Panc1 (cell line): Measurements from ENCODE around the gene LLPH.

Experiments used
- CTCF ChIP-seq: fragments of 450-650 bp; IDR thresholded peaks from 2 replicates; pipeline ENCODE4 v1.5.1; 2017; ENCODE audit warnings: mild to moderate bottlenecking
- POLR2AphosphoS5 ChIP-seq: IDR thresholded peaks from 2 replicates; pipeline ENCODE4 v1.6.1; 2012; ENCODE audit warnings: mild to moderate bottlenecking, low read depth, low read length, moderate library complexity
- SIN3A ChIP-seq: IDR thresholded peaks from 2 replicates; pipeline ENCODE4 v1.6.1; 2012; ENCODE audit warnings: low read depth, mild to moderate bottlenecking, low read length, moderate library complexity, borderline replicate concordance; ENCODE audit not compliant: insufficient read depth
- TCF7L2 ChIP-seq: IDR thresholded peaks from 2 replicates; pipeline ENCODE4 v1.6.1; 2011; ENCODE audit warnings: mild to moderate bottlenecking, low read depth, low read length, inconsistent platforms
- TF ChIP-seq, protein P1 (sequence below), 2 experiments: IDR thresholded peaks; 2 replicates each; pipeline ENCODE4 v1.6.1; 2011 to 2012; ENCODE audit warnings: low read depth in 2 of 2, control low read depth in 1 of 2, low read length in 1 of 2, mild to moderate bottlenecking in 1 of 2, moderate library complexity in 1 of 2; ENCODE audit not compliant: insufficient read depth in 1 of 2

- TF ChIP-seq CTCF (no peak), SIN3A (no peak), TCF7L2 (no peak), POLR2AphosphoS5 (no peak)
- TF ChIP-seq, protein P1, sequence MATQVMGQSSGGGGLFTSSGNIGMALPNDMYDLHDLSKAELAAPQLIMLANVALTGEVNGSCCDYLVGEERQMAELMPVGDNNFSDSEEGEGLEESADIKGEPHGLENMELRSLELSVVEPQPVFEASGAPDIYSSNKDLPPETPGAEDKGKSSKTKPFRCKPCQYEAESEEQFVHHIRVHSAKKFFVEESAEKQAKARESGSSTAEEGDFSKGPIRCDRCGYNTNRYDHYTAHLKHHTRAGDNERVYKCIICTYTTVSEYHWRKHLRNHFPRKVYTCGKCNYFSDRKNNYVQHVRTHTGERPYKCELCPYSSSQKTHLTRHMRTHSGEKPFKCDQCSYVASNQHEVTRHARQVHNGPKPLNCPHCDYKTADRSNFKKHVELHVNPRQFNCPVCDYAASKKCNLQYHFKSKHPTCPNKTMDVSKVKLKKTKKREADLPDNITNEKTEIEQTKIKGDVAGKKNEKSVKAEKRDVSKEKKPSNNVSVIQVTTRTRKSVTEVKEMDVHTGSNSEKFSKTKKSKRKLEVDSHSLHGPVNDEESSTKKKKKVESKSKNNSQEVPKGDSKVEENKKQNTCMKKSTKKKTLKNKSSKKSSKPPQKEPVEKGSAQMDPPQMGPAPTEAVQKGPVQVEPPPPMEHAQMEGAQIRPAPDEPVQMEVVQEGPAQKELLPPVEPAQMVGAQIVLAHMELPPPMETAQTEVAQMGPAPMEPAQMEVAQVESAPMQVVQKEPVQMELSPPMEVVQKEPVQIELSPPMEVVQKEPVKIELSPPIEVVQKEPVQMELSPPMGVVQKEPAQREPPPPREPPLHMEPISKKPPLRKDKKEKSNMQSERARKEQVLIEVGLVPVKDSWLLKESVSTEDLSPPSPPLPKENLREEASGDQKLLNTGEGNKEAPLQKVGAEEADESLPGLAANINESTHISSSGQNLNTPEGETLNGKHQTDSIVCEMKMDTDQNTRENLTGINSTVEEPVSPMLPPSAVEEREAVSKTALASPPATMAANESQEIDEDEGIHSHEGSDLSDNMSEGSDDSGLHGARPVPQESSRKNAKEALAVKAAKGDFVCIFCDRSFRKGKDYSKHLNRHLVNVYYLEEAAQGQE (IDR thresholded peaks at IDR 0.05; ENCODE audit: insufficient read depth in 1 of 2, low read depth in 2 of 2, low read length in 1 of 2): no peak
Observed at GRCh38 chr12:66092559-66093269, 37.8 kb downstream of the LLPH start.
